HPDE6-E6E7 (cell line): ENCODE data around the gene BCL2L15.
A peak's percentile ranks its signal among the peaks of the same experiment; 100 is the strongest.

Experiments
- DNase-seq: peaks from one replicate; pipeline ENCODE4 v3.0.0; 2011; ENCODE audit warnings: missing footprints; ENCODE audit errors: extremely low spot score

The BCL2L15 gene

DNA sequence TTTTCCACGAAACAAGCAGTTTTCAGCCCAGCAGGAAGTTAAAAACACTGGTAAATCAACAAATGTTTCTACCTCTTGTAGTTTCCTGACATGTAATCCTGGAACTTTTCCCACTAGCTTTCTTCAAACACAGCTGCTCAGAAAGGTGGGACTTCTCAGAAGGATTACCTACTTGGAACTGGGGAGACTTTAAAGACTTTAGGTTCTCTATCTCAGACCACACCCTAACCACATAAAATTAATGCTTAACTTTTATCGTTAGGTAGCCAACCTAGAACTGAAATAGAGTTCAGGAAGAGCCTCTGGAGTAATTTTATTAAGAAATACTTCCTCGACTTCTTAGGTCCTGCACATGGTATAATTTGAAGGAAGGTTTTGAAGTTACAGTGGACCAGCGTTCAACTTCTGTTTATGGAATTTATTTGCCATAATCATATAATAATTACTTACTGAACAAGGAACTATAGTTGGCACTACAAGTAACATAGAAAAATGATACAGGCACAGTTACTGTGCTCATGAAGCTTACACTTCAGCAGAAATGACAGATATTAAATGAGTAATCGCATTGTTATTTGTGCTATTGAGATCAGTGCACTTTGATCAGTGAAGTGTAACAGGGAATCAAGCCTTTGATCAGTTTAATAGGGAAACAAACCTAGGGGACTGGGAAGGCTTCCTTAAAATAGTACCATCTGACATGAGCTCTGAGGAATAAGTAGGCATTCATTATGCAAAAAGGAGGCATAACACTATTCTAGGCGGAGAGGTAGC is at the start of gene BCL2L15:
BCL2L15 (minus strand) TSS at position 180 of the 774 bp plus-strand sequence. CDS start 206 bp downstream, outside the sequence.
- DNase-seq, result no peak

DNA sequence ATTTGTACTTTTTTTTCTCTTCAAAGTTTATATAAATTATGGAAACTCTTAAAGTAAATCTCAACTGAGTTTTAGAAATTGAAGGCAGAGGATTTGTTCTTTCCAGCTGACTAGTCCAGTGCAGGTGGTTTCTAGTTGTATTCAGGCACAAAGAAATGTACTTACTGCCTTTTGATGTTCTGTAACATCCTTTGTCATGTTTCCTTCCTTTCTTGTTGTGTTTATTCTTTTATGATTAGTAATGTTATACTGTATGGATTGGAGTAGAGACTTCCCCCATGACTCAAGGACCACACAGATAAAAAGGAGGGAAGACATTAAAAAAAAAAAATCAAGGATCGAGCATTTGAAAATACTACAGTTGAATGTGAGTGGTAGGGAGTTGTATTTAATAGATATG is 49.8 kb upstream of the BCL2L15 start:
- no peak for DNase-seq

DNA sequence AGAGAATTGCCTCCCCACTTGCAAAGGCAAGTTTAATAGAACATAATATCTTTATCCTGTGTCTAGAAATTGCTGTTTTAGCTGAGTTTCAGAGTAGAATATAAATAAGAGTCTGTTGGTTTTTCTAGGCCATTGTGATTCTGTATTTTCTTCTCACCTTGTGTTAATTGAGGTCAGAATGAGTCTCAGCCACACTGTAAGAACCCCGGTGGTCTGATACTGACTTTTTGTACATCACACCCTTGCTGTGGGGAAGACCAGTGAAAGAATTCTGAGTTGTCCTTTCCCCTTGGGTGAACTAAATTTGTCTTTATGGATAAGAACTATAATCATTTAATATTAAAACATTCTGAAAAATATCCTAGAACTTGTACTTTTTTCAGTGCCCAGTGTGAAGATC is 48.6 kb upstream of the BCL2L15 start:
- DNase-seq, result no peak

DNA sequence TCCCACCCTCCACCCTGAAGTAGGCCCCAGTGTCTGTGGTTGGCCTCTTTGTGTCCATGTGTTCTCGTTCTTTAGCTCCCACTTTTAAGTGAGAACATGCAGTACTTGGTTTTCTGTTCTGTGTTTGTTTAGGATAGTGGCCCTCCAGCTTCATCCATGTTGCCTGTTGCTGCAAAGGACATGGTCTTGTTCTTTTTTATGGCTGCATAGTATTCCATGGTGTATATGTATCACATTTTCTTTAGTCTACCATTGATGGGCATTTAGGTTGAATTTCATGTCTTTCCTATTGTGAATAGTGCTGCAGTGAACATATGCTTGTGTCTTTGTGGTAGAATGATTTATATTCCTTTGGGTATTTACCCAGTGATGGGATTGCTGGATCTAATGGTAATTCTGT is 47.8 kb upstream of the BCL2L15 start:
- no peak for DNase-seq

DNA sequence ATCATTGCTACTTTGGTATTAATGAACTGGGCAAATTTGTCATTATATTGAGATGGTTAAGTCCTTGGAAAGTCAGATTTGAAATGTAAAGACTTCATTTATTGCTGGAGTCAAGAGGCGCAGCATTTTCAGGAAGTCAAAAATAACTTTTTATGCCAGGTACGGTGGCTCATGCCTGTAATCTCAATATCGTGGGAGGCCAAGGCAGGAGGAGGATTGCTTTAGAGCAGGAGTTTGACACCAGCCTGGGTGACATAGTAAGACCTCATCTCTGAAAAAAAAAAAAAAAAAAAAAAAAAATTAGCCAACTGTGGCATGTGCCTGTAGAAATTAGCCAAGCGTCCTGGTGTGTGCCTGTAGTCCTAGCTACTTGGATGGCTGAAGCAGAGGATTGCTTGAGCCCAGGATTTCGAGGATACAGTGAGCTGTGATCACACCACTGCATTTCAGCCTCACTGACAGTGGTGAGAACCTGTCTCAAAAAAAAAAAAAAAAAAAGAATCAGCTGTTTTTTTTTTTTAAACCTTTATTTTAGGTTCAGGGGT is 47.2 kb upstream of the BCL2L15 start:
- no peak for DNase-seq

DNA sequence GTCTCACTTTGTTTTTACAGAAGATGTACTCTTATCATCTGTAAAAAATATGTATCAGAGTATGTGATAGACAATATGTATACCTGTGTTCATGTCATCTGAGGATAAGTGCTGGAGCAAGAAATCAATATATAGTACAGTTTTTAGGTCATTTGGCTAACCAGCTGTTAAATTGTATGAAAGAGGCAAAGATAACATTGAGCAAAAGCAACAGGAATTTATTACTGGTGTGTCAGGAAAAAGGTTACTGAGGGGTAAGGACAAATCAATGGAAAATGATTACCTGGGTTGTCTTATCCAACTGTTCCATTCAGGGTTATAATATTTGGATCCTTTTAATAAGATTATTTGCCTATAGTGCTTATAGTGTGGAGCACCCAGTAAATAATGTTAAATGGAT is 46.6 kb upstream of the BCL2L15 start:
- DNase-seq, result no peak

DNA sequence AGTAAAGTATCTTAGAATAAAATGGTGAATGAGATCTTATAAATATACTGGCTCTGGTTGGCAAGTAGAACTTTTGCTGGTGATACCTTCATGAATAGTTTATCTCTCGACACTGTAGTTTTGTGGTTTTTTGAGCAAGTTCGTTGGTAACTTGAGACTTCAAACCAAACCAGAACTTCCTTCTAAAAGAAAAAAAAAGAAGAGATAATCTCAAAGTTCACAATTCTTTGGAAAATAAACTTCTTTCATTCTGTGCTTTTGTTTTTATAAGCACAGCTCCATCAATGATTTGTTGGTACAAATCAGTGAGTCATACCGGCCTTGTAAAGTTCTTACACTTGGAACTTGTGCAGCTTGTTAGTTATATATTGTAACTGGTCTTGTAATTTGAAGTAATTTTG is 44.1 kb upstream of the BCL2L15 start:
- DNase-seq, result no peak

DNA sequence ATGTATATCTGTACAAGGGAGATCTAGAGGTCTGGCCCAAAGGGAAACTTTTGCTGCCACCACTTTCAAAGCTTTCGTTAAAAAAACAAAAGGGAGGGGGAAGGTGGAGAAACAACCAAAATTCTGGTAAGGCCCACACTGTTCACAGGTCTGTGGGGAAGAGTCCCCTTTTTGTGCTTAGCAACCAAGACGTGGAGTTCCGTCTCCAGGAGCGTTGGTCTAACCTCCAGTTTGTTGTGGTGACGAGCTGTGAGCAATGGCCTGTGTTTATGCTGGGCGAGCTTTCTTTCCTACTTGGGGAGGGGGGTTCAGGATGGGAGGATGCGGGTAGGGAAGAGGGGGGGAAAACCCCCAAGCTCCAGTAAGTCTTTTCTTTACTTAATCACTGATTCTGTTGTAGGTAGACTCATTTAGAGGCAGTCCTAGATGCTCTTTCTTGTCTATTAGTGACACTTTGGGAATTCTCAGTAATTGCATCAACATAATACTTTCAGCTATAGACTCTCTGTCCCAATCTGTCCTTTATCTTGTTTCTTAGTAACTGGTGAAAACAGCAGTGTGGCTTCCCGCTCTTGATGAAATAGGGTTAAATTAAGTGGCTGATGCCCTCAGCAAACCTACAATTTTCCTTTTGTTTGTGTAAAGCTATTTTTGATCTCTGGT is 43.2 kb upstream of the BCL2L15 start:
- peak; percentile 36 for DNase-seq

DNA sequence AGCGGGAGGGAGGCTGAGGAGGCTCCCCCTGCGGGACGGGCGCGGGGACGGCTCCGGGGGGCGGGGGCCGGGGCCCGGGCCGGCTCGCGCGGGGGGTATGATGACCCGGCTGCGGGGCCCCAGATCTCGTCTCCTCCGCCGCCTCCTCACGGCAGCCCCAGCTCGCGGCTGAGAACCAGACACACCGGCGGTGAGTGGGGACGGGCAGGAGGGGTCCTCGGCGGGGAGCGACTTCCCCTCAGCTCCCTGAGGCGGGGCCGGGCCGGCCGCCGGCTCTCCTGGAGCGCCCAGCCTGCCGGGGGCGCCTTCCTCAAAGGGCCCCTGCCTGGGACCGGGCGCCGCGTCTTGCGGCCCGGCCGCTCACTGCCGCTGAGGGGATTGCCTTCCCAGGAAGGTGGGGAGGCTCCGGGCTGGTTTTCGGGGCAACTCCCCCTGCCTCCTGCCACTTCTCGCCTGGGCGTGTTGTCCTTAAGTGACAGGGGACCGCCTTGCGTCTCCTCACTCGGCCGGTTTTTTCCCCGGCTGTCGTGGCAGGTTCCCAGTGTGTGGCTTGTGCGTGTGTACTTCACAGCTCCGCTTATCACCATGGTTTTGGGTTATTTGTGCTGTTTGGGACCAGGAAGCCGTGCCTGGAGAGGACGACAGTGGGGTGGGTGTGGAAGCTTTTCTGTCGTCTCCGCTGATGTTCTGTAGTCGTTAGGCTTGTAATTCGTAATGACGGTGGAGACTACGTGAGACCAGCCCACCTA is 42.5 kb upstream of the BCL2L15 start:
- DNase-seq, result peak; percentile 41

DNA sequence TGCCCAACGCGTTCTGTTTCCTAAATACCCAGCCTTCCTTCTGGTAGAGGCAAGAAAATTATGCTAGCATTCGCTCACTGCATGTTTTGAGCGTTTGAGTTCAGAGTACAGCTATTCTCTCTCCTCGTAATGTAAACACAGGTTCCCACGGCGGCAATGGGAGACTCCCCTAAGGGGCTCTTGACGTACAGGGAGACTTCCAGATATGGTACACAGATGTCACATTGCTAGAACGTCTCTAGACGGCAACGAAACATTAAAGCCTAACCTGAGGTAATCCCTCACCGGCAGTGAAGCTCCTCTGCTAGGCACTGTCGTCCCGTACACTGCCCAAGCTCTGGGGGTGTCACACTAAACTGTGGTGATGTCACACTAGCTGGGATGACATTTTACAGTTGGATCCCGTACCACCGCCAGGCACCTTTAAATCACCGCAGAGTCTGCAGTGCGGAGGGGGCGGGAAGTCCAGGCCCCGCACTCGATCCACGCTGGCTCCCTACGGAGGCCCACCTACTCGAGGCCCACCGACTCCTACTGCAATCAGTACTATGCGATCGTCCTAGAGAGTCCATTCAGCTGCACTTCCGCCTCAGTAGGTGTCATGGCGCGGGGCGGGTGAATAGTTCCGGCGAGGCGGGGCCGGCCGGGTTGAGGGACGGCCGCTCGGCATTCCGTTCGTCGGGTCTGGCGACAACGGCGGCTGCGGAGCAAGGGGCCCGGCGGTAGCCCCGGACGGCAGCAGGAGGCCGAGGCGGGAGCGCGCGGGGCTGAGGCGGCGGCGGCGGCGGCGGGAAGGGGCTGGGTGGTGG is 41.8 kb upstream of the BCL2L15 start, which contains the start of gene HIPK1:
HIPK1 (plus strand) TSS at position 384 of the 809 bp plus-strand sequence.
- peak; percentile 83 for DNase-seq

DNA sequence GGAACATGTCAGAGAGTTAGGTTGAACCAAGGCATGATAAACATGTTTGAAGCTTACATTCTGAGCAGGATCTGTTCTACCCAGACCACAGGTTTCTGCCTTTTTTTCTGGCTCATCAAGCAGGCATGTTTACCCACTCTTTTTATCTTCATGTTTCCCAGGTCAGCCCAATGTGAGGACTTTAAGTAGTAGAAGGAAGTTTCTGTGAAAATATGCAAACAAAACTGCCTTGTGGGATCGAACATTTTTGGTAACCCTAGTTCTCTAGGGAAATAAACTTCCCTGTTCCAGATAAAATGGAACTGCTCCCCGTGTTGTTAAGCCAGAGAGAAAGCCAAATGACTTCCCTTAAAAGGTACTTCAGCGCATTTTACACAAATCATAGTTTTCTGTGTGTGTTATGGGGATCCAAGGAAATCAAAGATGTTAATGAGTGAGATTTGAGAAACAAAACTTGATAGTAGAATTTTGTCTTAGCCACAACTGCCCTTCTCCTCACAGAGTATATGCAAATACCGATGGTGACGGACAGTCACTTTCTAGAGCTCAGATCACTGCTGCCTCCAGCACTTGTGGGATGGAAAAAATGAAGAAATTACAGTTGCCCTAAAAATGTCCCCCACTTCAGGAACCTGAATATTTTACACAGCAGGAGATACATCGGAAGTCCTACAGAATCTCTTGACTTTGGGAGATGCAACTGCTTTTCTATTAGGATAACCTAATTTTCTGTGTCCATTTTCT is 41.0 kb upstream of the BCL2L15 start:
- no peak for DNase-seq

DNA sequence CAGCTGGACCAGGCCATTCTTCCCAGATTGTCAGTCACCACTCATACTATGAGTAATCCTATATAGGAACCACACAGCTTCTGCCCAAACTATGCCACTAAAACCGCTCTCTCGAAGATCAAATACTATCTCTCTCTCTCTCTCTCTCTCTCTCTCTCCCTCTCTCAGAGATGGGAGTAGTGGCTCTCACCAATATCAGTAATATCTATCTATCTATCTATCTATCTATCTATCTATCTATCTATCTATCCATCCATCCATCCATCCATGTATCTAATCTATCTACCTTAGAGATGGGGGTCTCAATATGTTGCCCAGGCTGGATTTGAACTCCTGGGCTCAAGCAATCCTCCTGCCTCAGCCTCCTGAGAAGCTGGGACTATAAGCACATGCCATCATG is 37.1 kb upstream of the BCL2L15 start:
- no peak for DNase-seq

DNA sequence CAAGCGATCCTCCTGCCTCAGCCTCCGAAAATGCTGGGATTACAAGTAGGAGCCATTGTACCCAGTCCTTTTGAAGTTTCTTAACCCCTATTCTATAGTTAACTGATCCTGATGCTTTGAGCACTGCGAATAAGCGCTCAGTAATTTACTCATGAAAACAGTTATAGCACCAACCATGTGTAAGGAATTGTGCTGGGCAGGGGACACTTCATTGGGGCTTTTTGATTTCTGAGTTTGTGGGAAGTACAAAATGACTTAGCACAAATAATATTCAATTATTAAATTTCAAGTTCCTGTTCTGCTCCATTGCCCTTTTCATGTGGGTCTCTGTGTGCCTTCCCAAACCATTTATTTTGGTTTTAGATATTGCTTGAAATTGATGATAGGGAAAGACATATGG is 35.6 kb upstream of the BCL2L15 start:
- DNase-seq, result no peak

DNA sequence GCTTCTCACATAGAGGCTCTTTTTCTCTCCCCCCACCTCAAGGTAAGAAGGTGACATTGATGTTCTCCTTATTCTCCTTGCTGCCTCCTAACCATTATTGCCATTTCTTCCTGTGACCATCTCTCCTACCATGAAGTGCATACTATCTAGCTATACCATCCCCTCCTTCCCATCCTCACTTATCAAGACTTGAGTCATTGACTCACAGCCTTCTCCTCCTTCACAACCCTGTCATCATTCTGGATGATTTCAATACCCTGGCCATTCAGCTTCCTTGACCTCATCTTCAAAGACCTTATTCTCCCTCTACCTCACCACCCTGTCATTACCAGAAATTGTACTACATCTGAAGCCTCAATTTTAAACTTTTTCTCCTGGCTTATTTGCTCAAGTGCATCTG is 30.9 kb upstream of the BCL2L15 start:
- no peak for DNase-seq

DNA sequence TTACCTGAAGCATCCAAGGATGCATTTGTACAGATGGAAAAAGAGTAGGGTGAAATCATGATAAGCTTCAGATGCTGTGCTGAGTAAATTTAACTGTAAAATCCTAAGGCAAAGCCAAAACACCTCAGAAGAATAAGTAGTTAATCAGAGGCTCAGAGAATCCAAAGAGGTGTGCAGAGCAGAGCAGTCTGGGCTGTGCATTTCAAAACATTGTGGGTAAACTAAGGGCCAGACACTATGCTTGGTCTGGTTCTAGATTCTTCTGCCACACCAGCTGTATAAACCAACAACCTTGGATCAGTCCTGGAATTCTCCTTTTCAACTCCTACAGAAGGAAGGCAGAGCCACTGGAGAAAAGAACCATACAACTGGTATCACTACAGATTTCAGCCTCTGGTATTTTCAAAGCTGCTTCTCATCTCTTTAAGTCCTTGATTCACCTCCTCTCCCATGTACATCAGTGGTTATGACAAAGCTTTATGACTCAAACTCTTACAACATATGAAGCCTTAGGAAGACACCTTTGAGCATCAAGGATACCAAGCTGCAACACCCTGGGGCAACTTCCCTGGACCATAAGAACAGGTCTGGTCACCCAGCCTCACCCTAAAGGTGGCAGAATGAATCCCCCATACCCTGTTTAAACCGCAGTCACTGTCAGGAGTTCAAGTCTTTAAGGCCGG is 30.2 kb upstream of the BCL2L15 start:
- DNase-seq, result peak; percentile 66

DNA sequence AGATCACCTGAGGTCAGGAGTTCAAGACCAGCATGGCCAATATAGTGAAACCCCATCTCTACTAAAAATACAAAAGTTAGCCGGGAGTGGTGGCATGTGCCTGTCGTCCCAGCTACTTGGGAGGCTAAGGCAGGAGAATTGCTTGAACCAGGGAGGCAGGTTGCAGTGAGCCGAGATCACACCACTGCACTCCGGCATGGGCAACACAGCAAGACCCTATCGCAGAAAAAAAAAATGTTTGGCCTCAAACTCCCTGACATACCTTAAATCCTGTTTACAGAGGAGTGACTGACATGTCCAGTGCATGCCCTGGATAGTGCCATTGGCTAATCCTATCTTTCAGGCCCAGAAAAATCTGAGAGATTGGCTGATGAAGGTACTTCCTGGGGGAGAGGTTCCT is 29.6 kb upstream of the BCL2L15 start:
- no peak for DNase-seq

DNA sequence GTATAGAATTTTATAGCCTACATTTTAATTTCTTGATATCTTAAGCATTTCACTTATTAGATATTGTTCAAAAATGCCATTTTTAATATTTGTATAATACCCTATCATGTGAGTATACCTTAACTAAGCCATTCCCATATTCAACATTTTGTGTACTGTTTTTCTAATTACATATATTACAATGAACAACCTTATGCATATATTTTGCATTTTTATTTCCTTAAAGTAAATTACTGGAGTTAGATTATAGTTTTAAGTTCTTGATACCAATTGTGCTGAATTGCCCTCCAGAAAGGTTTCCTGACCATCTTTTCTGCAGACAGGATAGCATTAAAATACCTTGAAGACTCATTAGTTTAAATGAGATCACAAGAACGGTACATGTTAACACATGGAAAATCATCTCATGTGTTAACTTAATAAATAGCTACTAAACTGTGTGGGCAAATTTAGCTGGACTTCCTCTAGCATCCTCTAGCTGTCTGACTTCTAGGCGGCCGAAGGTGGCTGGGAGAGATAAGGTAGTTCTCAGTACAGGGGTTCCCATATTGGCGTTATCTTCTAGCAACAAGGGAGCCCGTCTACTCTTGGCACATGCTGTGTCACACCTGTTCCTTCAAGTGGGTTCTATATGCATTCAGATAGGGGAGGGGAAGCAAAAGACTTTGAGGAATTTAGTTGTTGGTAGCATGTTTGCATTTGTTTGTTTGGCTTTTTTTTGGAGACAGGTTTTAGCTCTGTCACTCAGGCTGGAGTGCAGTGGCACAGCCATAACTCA is 26.7 kb upstream of the BCL2L15 start:
- no peak for DNase-seq

DNA sequence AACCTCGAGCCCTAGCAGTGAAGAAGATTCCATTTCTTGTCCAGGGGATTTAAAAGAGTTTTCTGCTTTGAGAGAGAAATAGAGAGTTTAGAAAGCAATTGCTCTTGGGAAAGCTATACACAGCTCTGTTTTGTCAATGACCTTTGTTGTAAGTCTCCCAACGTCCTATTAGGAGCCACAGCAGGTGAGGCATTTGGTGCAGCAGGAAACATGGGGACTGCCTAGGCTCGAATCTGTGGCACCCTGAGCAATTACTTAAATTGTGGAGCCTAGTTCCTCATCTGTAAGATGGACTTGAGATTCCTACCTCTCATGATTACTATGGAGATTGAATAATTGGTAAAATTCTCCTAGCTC is 25.9 kb upstream of the BCL2L15 start:
- no peak for DNase-seq

DNA sequence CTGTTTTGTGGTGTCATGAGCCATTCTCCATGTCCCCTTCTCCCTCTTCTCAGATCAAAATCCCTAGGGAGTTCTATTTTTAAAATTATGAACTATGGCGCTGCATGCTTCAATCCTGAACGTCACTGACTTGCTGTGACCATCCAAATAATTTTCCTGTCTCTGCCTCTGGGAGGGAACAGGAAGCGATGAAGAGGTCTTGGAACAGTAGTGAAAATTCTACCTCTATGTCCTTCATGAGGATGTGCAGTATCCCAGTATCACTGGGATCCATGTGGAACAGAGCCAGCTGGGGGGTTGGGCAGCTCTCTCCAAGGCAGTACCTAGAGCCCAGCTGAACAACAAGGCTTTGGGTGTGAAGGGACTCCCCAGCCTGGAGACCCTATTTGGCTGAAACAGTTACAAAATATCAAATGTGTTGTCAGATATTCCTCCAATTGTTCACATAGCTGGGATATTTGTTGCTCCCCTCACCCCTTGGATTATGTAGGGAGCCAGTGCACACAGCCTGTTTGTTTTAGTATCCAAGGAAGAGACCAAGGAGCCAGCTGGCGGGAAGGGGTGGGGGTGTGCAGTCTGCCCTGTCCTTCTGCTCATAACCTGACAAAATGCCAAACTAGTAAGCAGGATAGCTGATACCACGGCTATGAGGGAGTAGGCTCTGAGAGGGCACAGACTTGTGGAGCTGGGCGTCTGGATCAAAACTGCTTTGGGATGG is 25.4 kb upstream of the BCL2L15 start:
- DNase-seq, result no peak
